Karpas-422 (cell line): ENCODE data around the gene SNTG2. TPM values are rescaled to one million over a fixed set of nuclear protein-coding genes. Genes with fewer than 3 reads are reported as not detected.

Source experiments
- DNase-seq: peaks from one replicate; pipeline ENCODE4 v3.0.0-alpha.2; 2015
- H2AFZ ChIP-seq: fragments of 200-600 bp; sonication (generic); 2 replicates; pipeline ENCODE4 v1.6.1; 2014; ENCODE audit warnings: antibody characterized with exemption, low read length, mixed read lengths
- H3K27ac ChIP-seq: fragments of 200-600 bp; sonication (generic); 2 replicates; pipeline ENCODE4 v1.5.1; 2014; ENCODE audit warnings: mild to moderate bottlenecking, low read length, moderate library complexity
- H3K27me3 ChIP-seq: fragments of 200-600 bp; sonication (generic); 2 replicates; pipeline ENCODE4 v1.6.1; 2014; ENCODE audit warnings: low read length, mixed read lengths
- H3K36me3 ChIP-seq: fragments of 200-600 bp; sonication (generic); 2 replicates; pipeline ENCODE4 v1.6.1; 2014; ENCODE audit warnings: low read length, mixed read lengths; ENCODE audit not compliant: insufficient read depth
- H3K4me1 ChIP-seq: fragments of 200-600 bp; sonication (generic); 2 replicates; pipeline ENCODE4 v1.6.1; 2014; ENCODE audit warnings: mild to moderate bottlenecking, low read length, mixed read lengths
- H3K4me2 ChIP-seq: fragments of 200-600 bp; sonication (generic); 2 replicates; pipeline ENCODE4 v1.6.1; 2014; ENCODE audit warnings: low read length, low read depth, mild to moderate bottlenecking; ENCODE audit not compliant: poor library complexity, severe bottlenecking
- H3K4me3 ChIP-seq: fragments of 200-600 bp; sonication (generic); 2 replicates; pipeline ENCODE4 v1.5.1; 2014; ENCODE audit warnings: mild to moderate bottlenecking, antibody characterized with exemption, low read length, mixed read lengths
- H3K79me2 ChIP-seq: fragments of 200-600 bp; sonication (generic); 2 replicates; pipeline ENCODE4 v1.6.1; 2014; ENCODE audit warnings: mild to moderate bottlenecking, low read length, mixed read lengths
- H3K9ac ChIP-seq: fragments of 200-600 bp; sonication (generic); 2 replicates; pipeline ENCODE4 v1.6.0; 2014; ENCODE audit warnings: low read length
- H3K9me2 ChIP-seq: fragments of 200-600 bp; sonication (generic), shearing (Covaris generic); replicated peaks from 2 replicates; pipeline ENCODE4 v1.6.0; 2014; ENCODE audit warnings: mild to moderate bottlenecking, low read length, moderate library complexity; ENCODE audit not compliant: insufficient read depth
- H3K9me3 ChIP-seq: fragments of 300-700, 200-600 bp; sonication (generic); 2 replicates; pipeline ENCODE4 v1.6.1; 2014; ENCODE audit warnings: low read length, mixed read lengths
- H4K20me1 ChIP-seq: fragments of 200-600 bp; sonication (generic); 2 replicates; pipeline ENCODE4 v1.6.1; 2014; ENCODE audit warnings: mild to moderate bottlenecking, antibody characterized with exemption, low read length, low read depth; ENCODE audit not compliant: insufficient read depth
- total RNA-seq: library from RNA; depleted of rRNA; stranded (reverse); fragments of >200 nt; shearing (Covaris generic); gene quantifications from 2 replicates; pipeline ENCODE4 v1.2.3, GENCODE V29; 2014; ENCODE audit warnings: low replicate concordance

Gene SNTG2
- total RNA-seq, 1 experiment from 2014 or later: not detected

- Histone ChIP-seq H3K27ac (no peak overlapping the region), H3K4me1 (peaks cover 19% of the 10 kb centered on the region), H2AFZ (no peak overlapping the region), H3K9me3 (no peaks in the 10 kb centered on the region), H3K9ac (no peak overlapping the region), H4K20me1 (no peaks in the 10 kb centered on the region), H3K9me2 (no peaks in the 10 kb centered on the region), H3K4me2 (no peak overlapping the region), H3K4me3 (no peak overlapping the region), H3K36me3 (no peaks in the 10 kb centered on the region), H3K79me2 (no peaks in the 10 kb centered on the region), H3K27me3 (no peaks in the 10 kb centered on the region; the same call in 1 of the 2 replicates)
- no peak for DNase-seq
Measured at GRCh38 chr2:1002350-1002749, 51.7 kb downstream of the SNTG2 start.

- Histone ChIP-seq H3K9ac (no peak overlapping the region), H3K4me3 (no peak overlapping the region), H3K27me3 (no peaks in the 10 kb centered on the region), H3K79me2 (no peaks in the 10 kb centered on the region), H3K9me3 (no peaks in the 10 kb centered on the region), H3K9me2 (no peaks in the 10 kb centered on the region), H2AFZ (no peak overlapping the region), H3K36me3 (no peaks in the 10 kb centered on the region), H3K27ac (no peak overlapping the region), H3K4me1 (peaks cover 23% of the 10 kb centered on the region), H3K4me2 (no peak overlapping the region), H4K20me1 (no peaks in the 10 kb centered on the region)
- peak; percentile 55 for DNase-seq
Measured at GRCh38 chr2:1004398-1004797, 53.7 kb downstream of the SNTG2 start.

GRCh38 chr2:1010415-1010930 lies 59.8 kb downstream of the SNTG2 start:
- peak overlapping the region; percentile 60; the same call in 1 of the 2 replicates for H2AFZ ChIP-seq
- no peaks in the 10 kb centered on the region for H3K79me2 ChIP-seq
- peaks cover 28% of the 10 kb centered on the region for H3K4me1 ChIP-seq
- H3K27me3 ChIP-seq: no peaks in the 10 kb centered on the region
- no peaks in the 10 kb centered on the region for H3K36me3 ChIP-seq
- DNase-seq: peak; percentile 71
- H3K9me3 ChIP-seq: no peaks in the 10 kb centered on the region
- H3K9me2 ChIP-seq: no peaks in the 10 kb centered on the region
- H3K27ac ChIP-seq: peak overlapping the region; percentile 78
- H3K4me3 ChIP-seq: no peak overlapping the region
- H3K4me2 ChIP-seq: peak overlapping the region; percentile 27
- peak overlapping the region; percentile 3; the same call in 1 of the 2 replicates for H3K9ac ChIP-seq
- no peaks in the 10 kb centered on the region for H4K20me1 ChIP-seq

GRCh38 chr2:1011006-1011405 lies 60.4 kb downstream of the SNTG2 start:
- Histone ChIP-seq H3K27ac (peak overlapping the region; percentile 78), H3K4me3 (no peak overlapping the region), H3K4me1 (peaks cover 28% of the 10 kb centered on the region), H3K9me2 (no peaks in the 10 kb centered on the region), H3K27me3 (no peaks in the 10 kb centered on the region), H3K79me2 (no peaks in the 10 kb centered on the region), H3K4me2 (peak overlapping the region; percentile 27), H3K9me3 (no peaks in the 10 kb centered on the region), H4K20me1 (no peaks in the 10 kb centered on the region), H3K36me3 (no peaks in the 10 kb centered on the region), H3K9ac (peak overlapping the region; percentile 21; the same call in 1 of the 2 replicates), H2AFZ (peak overlapping the region; percentile 60; the same call in 1 of the 2 replicates)
- peak; percentile 74 for DNase-seq

- Histone ChIP-seq H3K9ac (no peak overlapping the region), H3K27ac (peak overlapping the region; percentile 78), H4K20me1 (no peaks in the 10 kb centered on the region), H3K9me3 (no peaks in the 10 kb centered on the region), H3K79me2 (no peaks in the 10 kb centered on the region), H3K4me3 (no peak overlapping the region), H3K4me1 (peaks cover 28% of the 10 kb centered on the region), H3K9me2 (no peaks in the 10 kb centered on the region), H3K27me3 (no peaks in the 10 kb centered on the region), H3K4me2 (no peak overlapping the region), H2AFZ (no peak overlapping the region), H3K36me3 (no peaks in the 10 kb centered on the region)
- no peak for DNase-seq
Measured at GRCh38 chr2:1011985-1012384, 61.3 kb downstream of the SNTG2 start.

GRCh38 chr2:1014802-1015201 lies 64.2 kb downstream of the SNTG2 start:
- Histone ChIP-seq H3K4me3 (no peak overlapping the region), H4K20me1 (no peaks in the 10 kb centered on the region), H3K4me1 (peaks cover 28% of the 10 kb centered on the region), H3K36me3 (no peaks in the 10 kb centered on the region), H3K27me3 (no peaks in the 10 kb centered on the region), H2AFZ (no peak overlapping the region), H3K27ac (no peak overlapping the region), H3K4me2 (no peak overlapping the region), H3K9ac (no peak overlapping the region), H3K9me3 (no peaks in the 10 kb centered on the region), H3K79me2 (no peaks in the 10 kb centered on the region), H3K9me2 (no peaks in the 10 kb centered on the region)
- no peak for DNase-seq

- no peaks in the 10 kb centered on the region for H3K36me3 ChIP-seq
- no peak overlapping the region for H3K9ac ChIP-seq
Measured at GRCh38 chr2:1016500-1016899, 65.9 kb downstream of the SNTG2 start.

GRCh38 chr2:1017827-1018226 lies 67.2 kb downstream of the SNTG2 start:
- no peaks in the 10 kb centered on the region for H3K79me2 ChIP-seq
- no peak overlapping the region for H3K4me3 ChIP-seq
- peaks cover 6% of the 10 kb centered on the region for H3K4me1 ChIP-seq
- no peaks in the 10 kb centered on the region for H4K20me1 ChIP-seq
- no peak overlapping the region for H3K27ac ChIP-seq
- no peaks in the 10 kb centered on the region for H3K9me3 ChIP-seq
- H3K27me3 ChIP-seq: no peaks in the 10 kb centered on the region
- H3K36me3 ChIP-seq: no peaks in the 10 kb centered on the region
- no peak overlapping the region for H3K4me2 ChIP-seq
- peak overlapping the region; percentile 1; the same call in 1 of the 2 replicates for H2AFZ ChIP-seq
- H3K9me2 ChIP-seq: no peaks in the 10 kb centered on the region
- H3K9ac ChIP-seq: no peak overlapping the region
- DNase-seq: no peak

More at GRCh38 chr2:1016500-1016899, 65.9 kb downstream of the SNTG2 start:
- no peak overlapping the region for H2AFZ ChIP-seq
- no peaks in the 10 kb centered on the region for H3K79me2 ChIP-seq
- no peaks in the 10 kb centered on the region for H4K20me1 ChIP-seq
- no peak overlapping the region for H3K4me3 ChIP-seq
- no peaks in the 10 kb centered on the region for H3K9me3 ChIP-seq
- H3K27ac ChIP-seq: no peak overlapping the region
- H3K27me3 ChIP-seq: no peaks in the 10 kb centered on the region
- no peak for DNase-seq
- no peaks in the 10 kb centered on the region for H3K9me2 ChIP-seq
- no peak overlapping the region for H3K4me2 ChIP-seq
- peaks cover 11% of the 10 kb centered on the region for H3K4me1 ChIP-seq
